GM23248 (cell line): Measurements from ENCODE around the gene TSHZ2. TPM values are rescaled to one million over a fixed set of nuclear protein-coding genes. Genes with fewer than 3 reads are reported as not detected.
A peak's percentile ranks its signal among the peaks of the same experiment; 100 is the strongest.

ENCODE experiments used
- DNase-seq: peaks from one replicate; pipeline ENCODE4 v3.0.0-alpha.2; 2015
- H2AFZ ChIP-seq: fragments of 200-600 bp; sonication (generic); 2 replicates; pipeline ENCODE4 v1.6.1; 2016; ENCODE audit warnings: antibody characterized with exemption
- H3F3A ChIP-seq: fragments of 200-600 bp; sonication (generic); 2 replicates; pipeline ENCODE4 v1.6.1; 2016; ENCODE audit warnings: mild to moderate bottlenecking, antibody characterized with exemption, mixed run types; ENCODE audit not compliant: insufficient read depth
- H3K27ac ChIP-seq: fragments of 200-600 bp; sonication (generic); 2 replicates; pipeline ENCODE4 v1.5.1; 2016; ENCODE audit warnings: mild to moderate bottlenecking
- H3K27me3 ChIP-seq: fragments of 200-600 bp; sonication (generic); replicated peaks from 2 replicates; pipeline ENCODE4 v1.6.1; 2016; ENCODE audit warnings: mild to moderate bottlenecking; ENCODE audit not compliant: insufficient read depth
- H3K36me3 ChIP-seq: fragments of 200-600 bp; sonication (generic); 2 replicates; pipeline ENCODE4 v1.6.1; 2016; ENCODE audit warnings: low read depth, mild to moderate bottlenecking
- H3K4me1 ChIP-seq: fragments of 200-600 bp; sonication (generic); 2 replicates; pipeline ENCODE4 v1.6.1; 2016; ENCODE audit warnings: mild to moderate bottlenecking; ENCODE audit not compliant: insufficient read depth
- H3K4me2 ChIP-seq: fragments of 200-600 bp; sonication (generic); one replicate; pipeline ENCODE4 v1.6.1; 2016; ENCODE audit warnings: mild to moderate bottlenecking; ENCODE audit not compliant: unreplicated experiment
- H3K4me3 ChIP-seq: fragments of 200-600 bp; sonication (generic); 2 replicates; pipeline ENCODE4 v1.5.1; 2016; ENCODE audit warnings: mild to moderate bottlenecking
- H3K79me2 ChIP-seq: fragments of 200-600 bp; sonication (generic); 2 replicates; pipeline ENCODE4 v1.6.1; 2016; ENCODE audit warnings: mild to moderate bottlenecking; ENCODE audit not compliant: insufficient read depth
- H3K9ac ChIP-seq: fragments of 200-600 bp; sonication (generic); 2 replicates; pipeline ENCODE4 v1.6.1; 2016; ENCODE audit warnings: mild to moderate bottlenecking
- H3K9me2 ChIP-seq: fragments of 200-600 bp; sonication (generic); 2 replicates; pipeline ENCODE4 v1.6.1; 2016; ENCODE audit warnings: mixed run types, mild to moderate bottlenecking, moderate library complexity; ENCODE audit not compliant: insufficient read depth
- H3K9me3 ChIP-seq: fragments of 200-600 bp; sonication (generic); one replicate; pipeline ENCODE4 v1.6.1; 2017; ENCODE audit warnings: low read depth
- H4K20me1 ChIP-seq: fragments of 200-600 bp; sonication (generic); 2 replicates; pipeline ENCODE4 v1.6.0; 2016; ENCODE audit not compliant: insufficient read depth
- EZH2 ChIP-seq: fragments of 200-600 bp; sonication (generic); IDR thresholded peaks from 2 replicates; pipeline ENCODE4 v1.6.1; 2018; ENCODE audit warnings: antibody characterized with exemption, mild to moderate bottlenecking; ENCODE audit not compliant: insufficient read depth, poor library complexity, severe bottlenecking
- EZH2phosphoT487 ChIP-seq: fragments of 200-600 bp; sonication (generic); IDR thresholded peaks from 2 replicates; pipeline ENCODE4 v1.6.1; 2018; ENCODE audit warnings: antibody characterized with exemption, moderate library complexity, mild to moderate bottlenecking, low read depth; ENCODE audit not compliant: insufficient read depth
- WGBS, 2 experiments: methylation state at CpG; one replicate each; pipeline ENCODE4 v1.1.6; 2015 to 2017; ENCODE audit warnings: low lambda C conversion rate in 2 of 2, low coverage in 1 of 2; ENCODE audit errors: missing lambda C conversion rate in 2 of 2; 5-methylcytosine and 5-hydroxymethylcytosine counted together
- in situ Hi-C: fragments of 300-500 bp; cut with MboI; formaldehyde crosslinking; loops from 2 replicates; pipeline ENCODE4 v1.15.0; 2020
- polyA plus RNA-seq: library from polyadenylated mRNA; unstranded; fragments of >200 nt; fragmentation: Nextera tagmentation; extraction: Ambion mirVana; gene quantifications from 2 replicates; pipeline ENCODE4 v1.2.1, GENCODE V29; 2016
- total RNA-seq: library from RNA; depleted of rRNA; stranded (reverse); fragments of >200 nt; shearing (Covaris generic); gene quantifications from 2 replicates; pipeline ENCODE4 v1.2.3, GENCODE V29; 2014

TSHZ2 gene
- total and polyA plus RNA-seq, 2 experiments from 2014 or later: 4.5 to 13.4 TPM

- H2AFZ ChIP-seq: no peak overlapping the region
Observed at GRCh38 chr20:52998268-52998667, 26.1 kb downstream of the TSHZ2 start.

DNA sequence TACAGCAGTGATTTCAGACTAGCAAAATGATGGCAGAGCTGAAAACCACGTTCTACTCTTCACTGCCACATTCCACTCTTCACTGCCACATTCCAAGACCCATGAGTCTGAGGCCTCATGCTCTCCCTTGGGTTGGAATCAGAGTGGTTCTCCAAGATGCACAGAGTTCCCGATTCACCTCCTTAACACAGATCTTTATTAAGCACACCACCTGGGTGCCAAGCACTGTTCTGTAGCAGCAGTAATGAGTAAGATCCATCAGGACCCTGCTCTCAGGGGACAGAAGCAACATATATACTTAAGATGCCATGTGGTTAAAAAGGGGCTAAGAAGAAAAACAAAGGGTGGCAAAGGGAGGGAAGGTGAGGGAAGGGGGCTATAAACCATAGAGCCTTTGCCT lies 26.9 kb downstream of the TSHZ2 start:
- Histone ChIP-seq H3K36me3 (no peaks in the 10 kb centered on the region), H3K9ac (no peak overlapping the region), H3K79me2 (0 out of 2 replicates have a peak, but pooled peaks cover 3% of the 10 kb centered on the region), H3K4me2 (no peak overlapping the region), H3K4me1 (0 out of 2 replicates have a peak, but pooled peaks cover 9% of the 10 kb centered on the region), H3K9me3 (no peaks in the 10 kb centered on the region), H3K27ac (no peak overlapping the region), H3K4me3 (no peak overlapping the region), H3F3A (no peaks in the 10 kb centered on the region), H3K27me3 (no peaks in the 10 kb centered on the region), H3K9me2 (no peaks in the 10 kb centered on the region), H4K20me1 (no peaks in the 10 kb centered on the region), H2AFZ (no peak overlapping the region)
- in situ Hi-C loops: no loop called here
- TF ChIP-seq EZH2phosphoT487: no peak
- TF ChIP-seq EZH2: no peak
- 79 to 80% methylated on average over 2 of the region's 2 CpGs for WGBS, 2 experiments
- DNase-seq: no peak

More at GRCh38 chr20:52998268-52998667, 26.1 kb downstream of the TSHZ2 start:
- H3F3A ChIP-seq: 0 out of 2 replicates have a peak, but pooled peaks cover 4% of the 10 kb centered on the region
- H3K4me2 ChIP-seq: no peak overlapping the region
- H3K9me2 ChIP-seq: no peaks in the 10 kb centered on the region
- H3K79me2 ChIP-seq: 0 out of 2 replicates have a peak, but pooled peaks cover 9% of the 10 kb centered on the region
- no peaks in the 10 kb centered on the region for H3K9me3 ChIP-seq
- H3K36me3 ChIP-seq: no peaks in the 10 kb centered on the region
- no peaks in the 10 kb centered on the region for H4K20me1 ChIP-seq
- 93 to 97% methylated on average over 6 of the region's 6 CpGs for WGBS, 2 experiments
- peaks cover 9% of the 10 kb centered on the region for H3K4me1 ChIP-seq
- no peak overlapping the region for H3K27ac ChIP-seq
- DNase-seq: no peak
- TF ChIP-seq EZH2 (no peak), EZH2phosphoT487 (no peak)
- no peaks in the 10 kb centered on the region for H3K27me3 ChIP-seq
- H3K9ac ChIP-seq: no peak overlapping the region
- in situ Hi-C loops: no loop called here
- no peak overlapping the region for H3K4me3 ChIP-seq

- WGBS, 2 experiments: 90 to 91% methylated on average over 9 of the region's 9 CpGs
- H3K9me3 ChIP-seq: no peaks in the 10 kb centered on the region
- no peaks in the 10 kb centered on the region for H3F3A ChIP-seq
- no peaks in the 10 kb centered on the region for H3K79me2 ChIP-seq
- H2AFZ ChIP-seq: no peak overlapping the region
- TF ChIP-seq EZH2phosphoT487 (no peak), EZH2 (no peak)
- DNase-seq: no peak
- no peak overlapping the region for H3K4me3 ChIP-seq
- in situ Hi-C loops: no loop called here
- H4K20me1 ChIP-seq: no peaks in the 10 kb centered on the region
- H3K27me3 ChIP-seq: no peaks in the 10 kb centered on the region
- 0 out of 2 replicates have a peak, but pooled peaks cover 10% of the 10 kb centered on the region for H3K4me1 ChIP-seq
- H3K27ac ChIP-seq: no peak overlapping the region
- H3K36me3 ChIP-seq: no peaks in the 10 kb centered on the region
- no peak overlapping the region for H3K4me2 ChIP-seq
- no peaks in the 10 kb centered on the region for H3K9me2 ChIP-seq
- H3K9ac ChIP-seq: no peak overlapping the region
Observed at GRCh38 chr20:53001498-53002301, 29.5 kb downstream of the TSHZ2 start.

GRCh38 chr20:53002786-53003185 lies 30.6 kb downstream of the TSHZ2 start:
- TF ChIP-seq EZH2phosphoT487 (no peak), EZH2 (no peak)
- Histone ChIP-seq H3K4me2 (no peak overlapping the region), H4K20me1 (no peaks in the 10 kb centered on the region), H3K9ac (no peak overlapping the region), H2AFZ (no peak overlapping the region), H3K9me3 (no peaks in the 10 kb centered on the region), H3K4me3 (no peak overlapping the region), H3F3A (no peaks in the 10 kb centered on the region), H3K27ac (peak overlapping the region; percentile 31; the same call in 1 of the 2 replicates), H3K9me2 (no peaks in the 10 kb centered on the region), H3K36me3 (no peaks in the 10 kb centered on the region), H3K79me2 (no peaks in the 10 kb centered on the region), H3K27me3 (no peaks in the 10 kb centered on the region), H3K4me1 (0 out of 2 replicates have a peak, but pooled peaks cover 10% of the 10 kb centered on the region)
- WGBS, 2 experiments: 79 to 81% methylated on average over 5 of the region's 5 CpGs
- in situ Hi-C loops: no loop called here
- DNase-seq: no peak
